Nephron (organoid): ENCODE data around the gene JUNB.

Experiments
- H3K27ac Mint-ChIP-seq, 3 experiments: 2 replicates each; pipeline ENCODE4 v1.8.0; 2020; ENCODE audit warnings: mixed read lengths in 3 of 3, mild to moderate bottlenecking in 2 of 3, moderate library complexity in 1 of 3
- H3K27me3 Mint-ChIP-seq: 2 replicates; pipeline ENCODE4 v1.8.0; 2021; ENCODE audit warnings: low read depth, mild to moderate bottlenecking, moderate library complexity, mixed read lengths
- H3K36me3 Mint-ChIP-seq: 2 replicates; pipeline ENCODE4 v1.8.0; 2020; ENCODE audit warnings: low read depth, mixed read lengths
- H3K4me1 Mint-ChIP-seq: 2 replicates; pipeline ENCODE4 v1.8.0; 2020; ENCODE audit warnings: mixed read lengths
- H3K4me3 Mint-ChIP-seq, 3 experiments: 2 replicates each; pipeline ENCODE4 v1.8.0; 2020; ENCODE audit warnings: mild to moderate bottlenecking in 3 of 3, mixed read lengths in 3 of 3, moderate library complexity in 2 of 3
- H3K9me3 Mint-ChIP-seq: 2 replicates; pipeline ENCODE4 v1.8.0; 2020; ENCODE audit warnings: mixed read lengths
- TF ChIP-seq, protein P1 (sequence below), 3 experiments: fragments of 200-600 bp; sonication (generic); IDR thresholded peaks; one replicate each; pipeline ENCODE4 v1.5.0; 2021; ENCODE audit warnings: antibody characterized with exemption in 3 of 3; ENCODE audit not compliant: unreplicated experiment in 3 of 3

Gene JUNB

DNA sequence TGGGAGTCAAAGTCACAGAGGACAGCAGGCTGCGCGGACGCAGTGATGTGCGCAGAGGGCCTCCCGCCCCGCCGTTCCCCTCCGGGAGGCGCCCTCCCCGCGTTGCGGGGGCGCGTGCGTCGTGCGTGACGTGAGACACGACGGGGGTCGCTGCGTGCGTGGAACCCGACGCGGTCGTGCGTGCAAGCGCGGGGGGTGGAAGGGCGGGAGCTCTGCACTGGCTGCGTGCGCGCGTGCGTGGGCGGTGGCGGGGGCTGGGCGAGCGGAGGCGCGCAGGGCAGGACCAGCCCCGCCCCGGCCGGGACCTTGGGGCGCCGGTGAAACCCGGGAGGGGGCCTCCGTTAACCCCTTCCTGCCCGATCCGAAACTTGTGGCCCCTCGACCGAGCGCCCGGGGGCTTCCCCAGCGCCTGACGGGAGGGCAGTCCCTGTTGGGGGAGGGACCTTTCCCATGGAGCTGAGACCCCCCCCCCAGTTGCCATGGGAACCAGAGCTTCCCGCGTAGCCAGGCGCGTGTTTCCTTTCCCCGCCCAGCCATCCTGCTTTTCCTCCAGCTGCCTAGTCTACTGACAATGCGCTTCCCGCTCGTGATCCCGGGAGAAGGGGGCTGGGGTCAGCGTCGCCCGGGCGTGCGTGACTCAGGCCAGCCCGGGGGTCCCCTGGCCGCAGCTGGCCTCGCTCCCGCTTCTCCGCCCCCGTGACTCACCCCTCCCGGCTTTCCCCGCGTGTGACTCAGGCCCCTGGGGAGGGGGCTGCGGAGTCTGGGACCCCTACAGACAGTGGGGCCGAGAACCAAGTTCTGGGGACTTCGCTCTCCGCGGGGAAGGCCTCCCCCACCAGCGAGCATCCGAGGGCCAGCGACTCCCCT is 8.6 kb upstream of the JUNB start:
- no peaks in the 10 kb centered on the region for H3K36me3 Mint-ChIP-seq
- TF ChIP-seq, protein P1, sequence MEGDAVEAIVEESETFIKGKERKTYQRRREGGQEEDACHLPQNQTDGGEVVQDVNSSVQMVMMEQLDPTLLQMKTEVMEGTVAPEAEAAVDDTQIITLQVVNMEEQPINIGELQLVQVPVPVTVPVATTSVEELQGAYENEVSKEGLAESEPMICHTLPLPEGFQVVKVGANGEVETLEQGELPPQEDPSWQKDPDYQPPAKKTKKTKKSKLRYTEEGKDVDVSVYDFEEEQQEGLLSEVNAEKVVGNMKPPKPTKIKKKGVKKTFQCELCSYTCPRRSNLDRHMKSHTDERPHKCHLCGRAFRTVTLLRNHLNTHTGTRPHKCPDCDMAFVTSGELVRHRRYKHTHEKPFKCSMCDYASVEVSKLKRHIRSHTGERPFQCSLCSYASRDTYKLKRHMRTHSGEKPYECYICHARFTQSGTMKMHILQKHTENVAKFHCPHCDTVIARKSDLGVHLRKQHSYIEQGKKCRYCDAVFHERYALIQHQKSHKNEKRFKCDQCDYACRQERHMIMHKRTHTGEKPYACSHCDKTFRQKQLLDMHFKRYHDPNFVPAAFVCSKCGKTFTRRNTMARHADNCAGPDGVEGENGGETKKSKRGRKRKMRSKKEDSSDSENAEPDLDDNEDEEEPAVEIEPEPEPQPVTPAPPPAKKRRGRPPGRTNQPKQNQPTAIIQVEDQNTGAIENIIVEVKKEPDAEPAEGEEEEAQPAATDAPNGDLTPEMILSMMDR (IDR thresholded peaks at IDR 0.05; ENCODE audit: unreplicated experiment in 3 of 3) = no peak
- no peaks in the 10 kb centered on the region for H3K27me3 Mint-ChIP-seq
- peak overlapping the region; percentile 87 to 88 (median 87) for H3K4me3 Mint-ChIP-seq
- peaks cover 25% of the 10 kb centered on the region for H3K4me1 Mint-ChIP-seq
- H3K9me3 Mint-ChIP-seq = no peaks in the 10 kb centered on the region
- peak overlapping the region in 2 of 3 experiments; percentile 97 to 98 for H3K27ac Mint-ChIP-seq

DNA sequence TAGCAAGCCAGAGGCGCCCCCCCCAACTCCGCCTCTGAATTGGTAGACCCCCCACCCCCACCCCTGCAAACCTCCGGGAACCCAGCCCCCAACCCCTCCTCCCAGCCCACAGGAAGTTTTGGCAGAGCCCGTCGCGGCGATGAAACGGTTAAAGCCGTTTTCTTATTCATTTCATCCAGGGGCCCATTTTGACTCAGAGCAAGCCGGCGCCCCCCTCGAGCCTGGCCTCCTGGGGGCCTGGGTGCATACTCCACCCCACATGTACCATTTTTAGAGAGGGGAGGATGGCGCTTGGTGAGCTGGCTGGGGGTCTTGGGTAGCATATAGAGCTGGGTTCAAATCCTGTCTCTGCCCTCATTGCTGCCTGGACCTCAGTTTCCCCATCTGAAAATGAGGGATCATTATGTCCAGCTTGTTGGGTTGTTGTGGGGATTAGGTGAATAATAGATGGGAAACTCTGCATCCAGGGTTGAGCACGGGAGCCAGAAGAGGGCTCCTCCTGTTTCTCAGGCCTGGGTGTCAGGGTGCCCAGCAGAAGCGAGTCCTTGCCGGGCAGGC is 7.9 kb upstream of the JUNB start:
- H3K4me3 Mint-ChIP-seq = peak overlapping the region; percentile 73 to 83 (median 81)

DNA sequence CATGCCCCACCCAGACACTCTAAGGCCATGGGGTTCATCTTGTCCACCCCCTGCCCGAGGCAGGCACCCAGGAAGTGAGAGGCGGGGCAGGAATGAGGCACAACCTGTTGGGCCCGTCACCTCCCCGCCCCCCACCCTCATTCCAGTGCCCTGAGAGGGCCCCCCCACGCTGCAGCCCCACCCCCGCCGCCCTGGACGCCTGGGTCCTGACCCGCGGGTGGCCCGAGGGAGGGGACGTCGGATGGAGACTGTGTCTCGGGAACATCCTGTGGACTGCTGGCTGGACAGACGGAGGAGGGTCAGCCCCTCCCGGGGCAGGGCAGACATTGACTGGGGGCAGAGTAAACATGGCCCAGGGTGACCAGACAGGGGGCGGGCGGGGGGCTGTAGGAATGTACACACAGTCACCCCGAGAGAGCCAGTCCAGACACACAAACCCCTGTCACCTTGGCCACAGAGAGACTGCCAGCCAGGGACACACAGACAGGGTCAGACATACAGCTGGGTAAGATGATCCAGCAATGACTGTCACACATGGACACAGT is 7.4 kb upstream of the JUNB start:
- peak overlapping the region in 1 of 3 experiments; percentile 85 for H3K27ac Mint-ChIP-seq
- TF ChIP-seq, protein P1 (IDR thresholded peaks at IDR 0.05; ENCODE audit: unreplicated experiment in 3 of 3) = no peak
- no peaks in the 10 kb centered on the region for H3K36me3 Mint-ChIP-seq
- H3K9me3 Mint-ChIP-seq = no peaks in the 10 kb centered on the region
- H3K4me3 Mint-ChIP-seq = peak overlapping the region; percentile 73 to 83 (median 81)
- no peaks in the 10 kb centered on the region for H3K27me3 Mint-ChIP-seq
- H3K4me1 Mint-ChIP-seq = peaks cover 29% of the 10 kb centered on the region

More for the DNA sequence above, 7.9 kb upstream of the JUNB start:
- Mint-ChIP-seq H3K27me3 (no peaks in the 10 kb centered on the region), H3K4me1 (peaks cover 29% of the 10 kb centered on the region), H3K9me3 (no peaks in the 10 kb centered on the region), H3K27ac (peak overlapping the region in 1 of 3 experiments; percentile 85), H3K36me3 (no peaks in the 10 kb centered on the region)
- TF ChIP-seq, protein P1 (IDR thresholded peaks at IDR 0.05; ENCODE audit: unreplicated experiment in 3 of 3) = no peak

DNA sequence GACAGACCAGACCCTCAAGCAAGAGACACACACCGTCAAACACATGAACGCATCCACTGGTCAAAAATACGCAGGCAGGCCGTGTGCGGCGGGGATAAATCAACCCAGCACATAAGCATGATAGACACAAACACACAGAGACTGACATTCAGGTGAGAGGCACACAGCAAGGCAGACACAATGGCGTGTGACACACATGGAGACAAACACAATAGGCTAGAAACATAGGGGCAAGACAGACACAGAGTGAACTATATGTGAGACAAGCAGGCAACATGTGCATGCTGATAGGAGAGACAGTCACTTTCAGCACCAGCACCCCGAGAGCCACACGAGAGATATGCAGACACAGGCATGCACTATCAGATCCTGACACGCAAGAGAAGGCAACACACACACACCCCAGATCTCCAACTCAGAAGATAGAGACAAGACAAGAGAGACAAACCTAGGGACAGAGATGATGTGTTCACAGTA is 6.9 kb upstream of the JUNB start:
- H3K4me1 Mint-ChIP-seq = peaks cover 28% of the 10 kb centered on the region
- no peaks in the 10 kb centered on the region for H3K9me3 Mint-ChIP-seq
- no peaks in the 10 kb centered on the region for H3K27me3 Mint-ChIP-seq
- no peak overlapping the region for H3K4me3 Mint-ChIP-seq
- no peaks in the 10 kb centered on the region for H3K36me3 Mint-ChIP-seq
- TF ChIP-seq, protein P1 (IDR thresholded peaks at IDR 0.05; ENCODE audit: unreplicated experiment in 3 of 3) = no peak
- no peak overlapping the region for H3K27ac Mint-ChIP-seq

DNA sequence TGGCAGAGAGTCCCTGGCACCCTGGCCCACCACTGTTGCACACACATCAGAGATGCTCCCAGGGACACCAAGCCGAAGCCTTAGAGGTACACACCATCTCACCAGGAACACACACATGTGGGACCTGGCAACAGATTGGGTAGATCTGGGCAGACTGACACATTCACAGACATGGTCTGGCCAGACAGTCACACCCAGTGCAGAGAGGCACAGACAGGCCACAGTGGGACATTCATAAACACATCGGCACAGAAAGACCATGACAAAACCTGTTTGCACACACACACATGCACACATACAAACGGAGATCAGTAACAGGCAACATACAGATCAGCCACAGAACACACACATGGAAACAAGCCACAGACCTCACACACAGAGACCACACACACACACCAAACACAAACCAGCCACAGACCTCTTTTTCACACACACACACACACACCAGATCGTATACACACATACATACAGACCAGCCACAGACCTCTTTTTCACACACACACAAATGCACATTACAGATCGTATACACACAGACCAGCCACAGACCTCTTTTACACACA is 6.3 kb upstream of the JUNB start:
- Mint-ChIP-seq H3K27me3 (no peaks in the 10 kb centered on the region), H3K27ac (no peak overlapping the region), H3K4me1 (peaks cover 25% of the 10 kb centered on the region), H3K36me3 (no peaks in the 10 kb centered on the region), H3K4me3 (no peak overlapping the region), H3K9me3 (no peaks in the 10 kb centered on the region)
- TF ChIP-seq, protein P1 (IDR thresholded peaks at IDR 0.05; ENCODE audit: unreplicated experiment in 3 of 3) = no peak
